Right atrium auricular region (tissue), 2 donors: ENCODE measurements around the gene KIAA0753. TPM values are rescaled to one million over a fixed set of nuclear protein-coding genes. Genes with fewer than 3 reads are reported as not detected.

ENCODE experiments used
- DNase-seq: peaks from one replicate; pipeline ENCODE4 v3.0.0-alpha.2; 2019; ENCODE audit warnings: low spot score
- H3K27ac ChIP-seq, 2 donors: fragments of 200-600 bp; sonication (generic); 1 replicate in 1 of 2; 2 replicates in 1 of 2; pipeline ENCODE4 v1.5.1; 2016 to 2019
- H3K27me3 ChIP-seq, 2 donors: fragments of 200-600 bp; sonication (generic); one replicate each; pipeline versions ENCODE4 v1.5.1 to v1.6.0; 2017 to 2019
- H3K36me3 ChIP-seq: fragments of 200-600 bp; sonication (generic); one replicate; pipeline ENCODE4 v1.5.1; 2016
- H3K4me1 ChIP-seq, 2 donors: fragments of 200-600 bp; sonication (generic); one replicate each; pipeline versions ENCODE4 v1.5.1 to v1.6.0; 2017 to 2019
- H3K4me3 ChIP-seq, 2 donors: fragments of 200-600 bp; sonication (generic); 1 replicate in 1 of 2; 2 replicates in 1 of 2; pipeline ENCODE4 v1.5.1; 2017 to 2019; ENCODE audit warnings: mild to moderate bottlenecking in 1 of 2, moderate library complexity in 1 of 2
- H3K9me3 ChIP-seq, 2 donors: fragments of 200-600 bp; sonication (generic); one replicate each; pipeline ENCODE4 v1.5.1; 2019
- CTCF ChIP-seq, 2 donors: fragments of 200-600 bp; sonication (generic); IDR thresholded peaks; one replicate each; pipeline ENCODE4 v1.5.1; 2019; ENCODE audit warnings: antibody characterized with exemption in 2 of 2
- total RNA-seq, 2 donors: library from RNA; depleted of rRNA; stranded (reverse); fragments of >200 nt; gene quantifications; one replicate each; pipeline ENCODE4 v1.1.0, GENCODE V29; 2016

The KIAA0753 gene
- 1 to 10 TPM; 5.3 to 8.4 TPM for total RNA-seq

- Histone ChIP-seq H3K9me3 (no peaks in the 10 kb centered on the region), H3K36me3 (peaks cover 18% of the 10 kb centered on the region)
These were observed at the start of gene KIAA0753, which contains the start of gene TXNDC17 for GRCh38 chr17:6640536-6641246. KIAA0753 (minus strand) TSS chr17:6640711; CDS start chr17:6635103, 5,608 bp downstream. TXNDC17 (plus strand) TSS chr17:6641060; CDS start chr17:6641083, 23 bp downstream.

DNA sequence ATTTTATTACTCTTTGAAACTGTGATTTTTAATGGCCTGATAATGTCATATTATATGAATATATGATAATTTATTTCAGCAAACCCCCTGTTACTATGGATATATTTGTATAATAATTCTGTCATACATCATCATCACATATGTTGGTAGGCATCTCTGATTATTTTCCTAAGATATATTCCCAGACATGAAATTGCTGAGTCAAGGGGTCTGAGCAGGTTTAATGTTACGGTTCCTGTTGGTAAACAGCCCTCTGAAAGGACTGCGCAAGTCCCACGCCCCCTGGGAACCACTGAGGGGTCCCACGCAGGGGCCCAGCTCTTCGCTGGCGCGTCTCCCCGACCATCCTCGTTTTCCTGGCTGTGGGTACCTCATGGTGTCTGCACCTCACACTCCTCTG, 48.4 kb upstream of the KIAA0753 start:
- Histone ChIP-seq H3K9me3 (no peaks in the 10 kb centered on the region), H3K27me3 (no peaks in the 10 kb centered on the region), H3K36me3 (no peaks in the 10 kb centered on the region), H3K4me1 (no peaks in the 10 kb centered on the region), H3K4me3 (no peak overlapping the region), H3K27ac (no peak overlapping the region)
- TF ChIP-seq CTCF (IDR thresholded peaks at IDR 0.05): no peak
- no peak for DNase-seq

More at GRCh38 chr17:6640536-6641246, at the start of gene KIAA0753, which contains the start of gene TXNDC17:
- Histone ChIP-seq H3K27me3 (no peaks in the 10 kb centered on the region), H3K4me3 (peak within 1 kb of the TSS; percentile 78 to 85), H3K27ac (peak within 1 kb of the TSS; percentile 78 to 85), H3K4me1 (peaks cover 0 to 45% of the 10 kb centered on the region in 2 donors)
- peak; percentile 87 for DNase-seq
- TF ChIP-seq CTCF (IDR thresholded peaks at IDR 0.05): no peak

GRCh38 chr17:6686026-6686425, 45.5 kb upstream of the KIAA0753 start:
- TF ChIP-seq CTCF (IDR thresholded peaks at IDR 0.05): no peak
- H3K4me1 ChIP-seq: no peaks in the 10 kb centered on the region
- H3K27me3 ChIP-seq: no peaks in the 10 kb centered on the region
- H3K9me3 ChIP-seq: no peaks in the 10 kb centered on the region
- no peaks in the 10 kb centered on the region for H3K36me3 ChIP-seq
- H3K27ac ChIP-seq: no peak overlapping the region
- DNase-seq: no peak
- H3K4me3 ChIP-seq: no peak overlapping the region

DNA sequence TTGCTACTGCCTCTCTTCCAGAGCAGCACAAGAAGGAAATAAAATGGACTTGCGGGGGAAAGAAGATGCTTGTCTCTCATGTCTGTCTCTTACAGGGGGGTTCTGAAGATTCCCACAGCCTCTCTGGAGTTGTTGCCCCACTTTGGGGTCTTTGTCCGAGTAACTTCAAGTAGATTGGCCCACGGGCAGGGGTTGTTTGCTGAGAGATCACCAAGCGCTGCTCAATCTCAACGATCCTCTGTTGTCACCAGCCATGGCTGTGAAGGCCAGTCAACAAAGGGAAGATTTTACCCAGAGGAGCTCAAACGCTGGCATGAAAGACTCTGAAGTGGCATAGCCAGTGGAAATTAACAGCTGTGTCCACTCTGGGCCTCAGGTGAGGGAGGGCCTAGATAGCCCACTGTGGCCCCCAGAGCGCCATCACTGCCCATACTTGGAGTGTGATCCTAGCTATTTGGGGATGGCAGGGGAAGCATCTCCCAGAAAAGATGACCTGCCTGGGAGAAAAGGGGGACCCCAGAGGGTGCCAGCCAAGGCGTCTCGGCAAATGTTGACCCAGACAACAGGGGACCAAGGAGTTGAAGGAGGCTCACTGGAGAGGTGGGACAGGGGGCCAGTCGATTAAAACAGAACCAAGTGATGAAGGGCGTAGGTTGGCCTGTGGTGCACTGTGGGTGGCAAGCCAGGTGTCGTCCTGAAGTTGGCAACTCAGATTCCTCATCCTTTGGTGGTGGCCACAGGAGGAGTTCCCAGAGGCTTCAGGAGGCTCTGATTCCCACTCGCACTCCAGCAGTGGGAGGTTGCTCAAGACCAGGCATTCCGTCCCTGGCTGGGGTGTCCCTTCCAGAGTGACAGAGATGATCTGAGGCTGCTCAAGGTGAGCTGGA, 44.6 kb upstream of the KIAA0753 start:
- no peak for DNase-seq
- H3K36me3 ChIP-seq: no peaks in the 10 kb centered on the region
- no peak for TF ChIP-seq CTCF (IDR thresholded peaks at IDR 0.05)
- H3K4me3 ChIP-seq: no peak overlapping the region
- no peak overlapping the region for H3K27ac ChIP-seq
- H3K9me3 ChIP-seq: no peaks in the 10 kb centered on the region
- no peaks in the 10 kb centered on the region for H3K4me1 ChIP-seq
- H3K27me3 ChIP-seq: no peaks in the 10 kb centered on the region

DNA sequence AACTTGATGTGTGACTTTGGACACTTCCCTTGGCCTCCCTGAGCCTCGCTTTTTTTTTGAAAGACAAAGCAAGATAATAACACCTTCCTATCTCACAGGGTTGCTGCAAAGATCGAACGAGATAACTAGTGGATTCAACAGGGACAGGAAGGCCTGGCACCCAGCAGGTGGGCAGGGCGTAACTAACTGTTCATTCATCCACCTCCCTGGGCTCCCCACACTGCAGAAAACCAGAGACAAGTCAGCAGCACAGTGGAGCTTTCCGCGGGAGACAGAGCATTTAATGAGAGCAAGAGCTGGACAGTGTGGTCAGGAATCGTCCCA, 43.9 kb upstream of the KIAA0753 start:
- no peak overlapping the region for H3K27ac ChIP-seq
- H3K4me3 ChIP-seq: no peak overlapping the region
- DNase-seq: no peak
- no peaks in the 10 kb centered on the region for H3K9me3 ChIP-seq
- TF ChIP-seq CTCF (IDR thresholded peaks at IDR 0.05): no peak
- no peaks in the 10 kb centered on the region for H3K27me3 ChIP-seq
- H3K4me1 ChIP-seq: no peaks in the 10 kb centered on the region
- H3K36me3 ChIP-seq: no peaks in the 10 kb centered on the region
